ENCODE data around the gene DYNLRB2.

The DYNLRB2 gene

GRCh38 chr16:80540516-80541305 is at the start of gene DYNLRB2:
TSS of gene DYNLRB2 (plus strand) at chr16:80540993. CDS start at chr16:80541077, 84 bp downstream.
- DNase-seq: peak; percentile 56 to 82

GRCh38 chr16:80500116-80500859 is 40.5 kb upstream of the DYNLRB2 start:
- no peak for DNase-seq

- DNase-seq: no peak
These were observed 39.8 kb upstream of the DYNLRB2 start for GRCh38 chr16:80500961-80501525.

- DNase-seq: no peak
These were observed 37.7 kb upstream of the DYNLRB2 start for GRCh38 chr16:80503107-80503506.

GRCh38 chr16:80507538-80507937 is 33.3 kb upstream of the DYNLRB2 start:
- DNase-seq: no peak

GRCh38 chr16:80509872-80510271 is 30.9 kb upstream of the DYNLRB2 start:
- no peak for DNase-seq

GRCh38 chr16:80511824-80512592 is 28.8 kb upstream of the DYNLRB2 start:
- DNase-seq: no peak

GRCh38 chr16:80512593-80512853 is 28.3 kb upstream of the DYNLRB2 start:
- no peak for DNase-seq

- DNase-seq: no peak
These were observed 25.4 kb upstream of the DYNLRB2 start for GRCh38 chr16:80515374-80515773.

GRCh38 chr16:80517846-80518245 is 22.9 kb upstream of the DYNLRB2 start:
- DNase-seq: no peak

- no peak for DNase-seq
These were observed 22.4 kb upstream of the DYNLRB2 start for GRCh38 chr16:80518436-80518835.

GRCh38 chr16:80519189-80519588 is 21.6 kb upstream of the DYNLRB2 start:
- DNase-seq: no peak

GRCh38 chr16:80525420-80525819 is 15.4 kb upstream of the DYNLRB2 start:
- no peak for DNase-seq

GRCh38 chr16:80526418-80527061 is 14.3 kb upstream of the DYNLRB2 start:
- peak; percentile 6 to 11 for DNase-seq

- no peak for DNase-seq
These were observed 13.5 kb upstream of the DYNLRB2 start for GRCh38 chr16:80527297-80527696.

GRCh38 chr16:80530479-80530878 is 10.3 kb upstream of the DYNLRB2 start:
- no peak for DNase-seq

- no peak for DNase-seq
These were observed 4.6 kb upstream of the DYNLRB2 start for GRCh38 chr16:80536238-80536637.

- no peak for DNase-seq
These were observed 507 bp downstream of the DYNLRB2 start for GRCh38 chr16:80541306-80541694.

GRCh38 chr16:80543162-80543561 is 2.4 kb downstream of the DYNLRB2 start:
- no peak for DNase-seq

- DNase-seq: no peak
These were observed 3.5 kb downstream of the DYNLRB2 start for GRCh38 chr16:80544326-80544725.

- no peak for DNase-seq
These were observed 5.5 kb downstream of the DYNLRB2 start for GRCh38 chr16:80546249-80546648.

- no peak for DNase-seq
These were observed 6.4 kb downstream of the DYNLRB2 start for GRCh38 chr16:80547145-80547544.

GRCh38 chr16:80552277-80552676 is 11.5 kb downstream of the DYNLRB2 start:
- no peak for DNase-seq

All from NCI-H2081 (cell line).